ENCODE results near the gene TNFRSF12A. TPM values are rescaled to one million over a fixed set of nuclear protein-coding genes. Genes with fewer than 3 reads are reported as not detected.

TNFRSF12A gene
- total RNA-seq (2022; extraction: Qiagen RNA extraction; ENCODE audit: low read depth), result 477 to 677 TPM (median 627 TPM) in 5 replicates

DNA sequence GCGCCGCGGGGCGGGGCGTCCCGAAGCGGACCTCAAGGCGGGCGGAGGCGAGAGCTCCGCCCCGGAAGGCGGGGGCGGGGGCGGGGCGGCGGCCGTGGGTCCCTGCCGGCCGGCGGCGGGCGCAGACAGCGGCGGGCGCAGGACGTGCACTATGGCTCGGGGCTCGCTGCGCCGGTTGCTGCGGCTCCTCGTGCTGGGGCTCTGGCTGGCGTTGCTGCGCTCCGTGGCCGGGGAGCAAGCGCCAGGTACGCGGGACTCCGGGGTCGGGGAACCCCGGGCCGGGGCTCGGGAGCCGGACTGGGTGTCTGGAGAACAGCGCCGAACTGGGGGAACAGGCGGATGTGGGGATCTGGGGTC lies at the start of gene TNFRSF12A:
TSS of gene TNFRSF12A (plus strand) at position 122 of the 357 bp plus-strand sequence. CDS start at position 152, 30 bp downstream.

DNA sequence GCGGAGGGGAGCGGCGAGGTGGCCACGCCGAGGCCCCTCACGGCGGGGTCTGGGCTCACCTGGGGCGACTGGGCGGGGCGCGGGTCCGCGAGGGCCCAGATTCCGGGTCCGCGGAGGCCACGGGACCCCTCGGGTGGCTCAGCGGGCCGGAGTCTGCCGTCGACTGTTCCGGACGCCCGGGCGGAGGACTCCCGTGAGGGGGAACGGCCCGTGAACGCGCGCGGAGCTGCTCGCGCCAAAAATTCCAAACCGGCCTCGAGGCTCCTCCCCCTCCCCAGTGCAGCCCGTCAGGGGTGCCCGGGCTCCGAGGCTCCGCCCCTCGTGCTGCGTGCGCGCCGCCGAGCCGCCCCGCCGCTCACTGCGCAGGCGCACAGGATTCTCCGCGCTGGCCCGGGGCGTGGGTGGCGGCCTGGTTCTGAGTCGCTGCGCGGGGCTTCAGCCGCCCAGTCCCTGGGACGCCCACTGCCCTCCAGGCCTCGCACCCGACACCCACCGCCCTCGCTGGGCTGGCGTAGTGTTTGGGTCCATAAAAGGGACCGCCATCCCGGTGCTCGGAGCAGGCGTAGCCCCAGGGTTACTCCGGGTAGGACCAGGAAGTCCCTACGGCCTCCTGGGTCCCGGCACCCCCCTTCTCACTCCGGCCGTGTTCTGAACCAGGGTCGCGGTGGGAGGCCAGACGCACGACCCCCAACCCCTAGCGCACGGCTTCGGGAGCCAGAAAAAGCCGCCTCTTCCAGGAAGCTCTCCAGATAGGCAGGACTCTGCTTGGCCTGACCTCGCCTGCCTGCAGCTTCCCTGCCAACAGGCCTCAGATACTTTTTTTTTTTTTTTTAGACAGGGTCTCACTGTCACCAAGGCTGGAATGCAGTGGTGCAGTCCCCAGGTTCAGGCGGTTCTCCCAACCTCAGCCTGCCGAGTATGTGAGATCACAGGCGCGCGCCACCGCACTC lies 39.7 kb upstream of the TNFRSF12A start, which contains the start of gene PKMYT1:
TSS of gene PKMYT1 (minus strand) at position 220 of the 950 bp plus-strand sequence. CDS start 789 bp downstream, outside the sequence.

GRCh38 chr16:3012828-3013420 lies 7.2 kb upstream of the TNFRSF12A start, which contains the start of gene CLDN9:
Gene CLDN9 (plus strand): TSS chr16:3012923. CDS start chr16:3013363, 440 bp downstream.

GRCh38 chr16:3017794-3018506 lies 2.2 kb upstream of the TNFRSF12A start, which contains the start of gene CLDN6:
Gene CLDN6 (minus strand): TSS chr16:3018183. CDS start chr16:3016021, 2,162 bp downstream.

GRCh38 chr16:3023669-3024478 lies 3.7 kb downstream of the TNFRSF12A start, which contains the start of the genes HCFC1R1 and THOC6:
Gene HCFC1R1 (minus strand): TSS chr16:3023942. CDS start chr16:3023941, 1 bp downstream.
Gene THOC6 (plus strand): TSS chr16:3024035. CDS start chr16:3024327, 292 bp downstream.

GRCh38 chr16:3036726-3037315 lies 16.7 kb downstream of the TNFRSF12A start, which contains the start of gene BICDL2:
Gene BICDL2 (minus strand): TSS chr16:3036944. CDS start chr16:3035496, 1,448 bp downstream.

GRCh38 chr16:3045758-3046640 lies 25.8 kb downstream of the TNFRSF12A start, which contains the start of gene MMP25:
Gene MMP25 (plus strand): TSS chr16:3046561. CDS start chr16:3046918, 357 bp downstream.

DNA sequence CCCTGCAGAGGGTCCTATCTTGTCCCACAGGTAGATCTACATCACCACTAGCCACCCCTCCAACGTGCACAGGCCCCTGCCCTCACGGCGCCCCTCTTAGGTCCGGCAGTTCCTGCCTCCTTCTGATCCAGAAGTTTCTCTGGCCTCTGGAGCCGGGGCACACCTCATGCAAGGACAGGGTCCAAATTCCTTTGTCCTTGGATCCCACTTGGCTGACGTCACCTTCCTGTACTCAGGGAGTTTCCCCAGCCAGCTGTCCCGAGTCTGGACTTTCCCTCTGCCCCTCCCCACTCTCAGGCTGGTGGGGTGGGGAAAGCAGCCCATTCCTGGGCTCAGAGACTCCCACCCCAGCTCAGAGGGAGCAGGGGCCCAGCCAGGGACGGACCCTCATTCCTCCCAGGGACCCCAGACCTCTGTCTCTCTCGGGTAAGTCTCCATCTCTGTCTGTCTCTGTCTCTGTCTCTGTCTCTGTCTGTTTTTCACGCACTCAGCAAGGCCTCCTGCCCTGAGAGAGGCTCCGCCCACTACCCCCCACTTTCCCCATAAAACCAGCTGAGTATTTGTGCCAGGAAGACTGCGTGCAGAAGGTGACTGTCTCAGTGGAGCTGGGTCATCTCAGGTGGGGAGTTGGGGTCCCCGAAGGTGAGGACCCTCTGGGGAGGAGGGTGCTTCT lies 45.0 kb downstream of the TNFRSF12A start, which contains the start of gene IL32:
TSS of gene IL32 (plus strand) at position 572 of the 673 bp plus-strand sequence. CDS start 172 bp downstream, outside the sequence.

Other genes with a start within 250 kb of the TNFRSF12A start
- 436 to 538 TPM (median 483 TPM) in 5 replicates for gene ELOB, start 243.1 kb upstream of the TNFRSF12A start, total RNA-seq (2022; extraction: Qiagen RNA extraction; ENCODE audit: low read depth)
- 0.09 TPM in 1 of 5 replicates, not detected in the others for gene PRSS33, start 232.8 kb upstream of the TNFRSF12A start, total RNA-seq (2022; extraction: Qiagen RNA extraction; ENCODE audit: low read depth)
- not detected in 5 replicates for gene PRSS41, start 221.9 kb upstream of the TNFRSF12A start, total RNA-seq (2022; extraction: Qiagen RNA extraction; ENCODE audit: low read depth)
- 0.21 to 0.30 TPM in 2 of 5 replicates, not detected in the others for gene PRSS21, start 203.1 kb upstream of the TNFRSF12A start, total RNA-seq (2022; extraction: Qiagen RNA extraction; ENCODE audit: low read depth)
- gene ZG16B, start 190.1 kb upstream of the TNFRSF12A start, total RNA-seq (2022; extraction: Qiagen RNA extraction; ENCODE audit: low read depth), result 0.73 to 1.3 TPM (median 0.93 TPM) in 5 replicates
- 1.6 to 3.1 TPM (median 2.2 TPM) in 5 replicates for gene PRSS22, start 162.2 kb upstream of the TNFRSF12A start, total RNA-seq (2022; extraction: Qiagen RNA extraction; ENCODE audit: low read depth)
- 45.9 to 60.3 TPM (median 51.6 TPM) in 5 replicates for gene FLYWCH2, start 137.2 kb upstream of the TNFRSF12A start, total RNA-seq (2022; extraction: Qiagen RNA extraction; ENCODE audit: low read depth)
- gene FLYWCH1, start 108.4 kb upstream of the TNFRSF12A start, total RNA-seq (2022; extraction: Qiagen RNA extraction; ENCODE audit: low read depth), result 19.5 to 28.3 TPM (median 27.5 TPM) in 5 replicates
- gene KREMEN2, start 56.1 kb upstream of the TNFRSF12A start, total RNA-seq (2022; extraction: Qiagen RNA extraction; ENCODE audit: low read depth), result 1.3 to 2.4 TPM (median 2.3 TPM) in 5 replicates
- 28.8 to 45.8 TPM (median 37.2 TPM) in 5 replicates for gene PAQR4, start 51.0 kb upstream of the TNFRSF12A start, total RNA-seq (2022; extraction: Qiagen RNA extraction; ENCODE audit: low read depth)
- 57.5 to 96.6 TPM (median 92.5 TPM) in 5 replicates for gene PKMYT1, start 39.9 kb upstream of the TNFRSF12A start, total RNA-seq (2022; extraction: Qiagen RNA extraction; ENCODE audit: low read depth)
- gene CLDN9, start 7.4 kb upstream of the TNFRSF12A start, total RNA-seq (2022; extraction: Qiagen RNA extraction; ENCODE audit: low read depth), result 0.30 to 0.55 TPM (median 0.50 TPM) in 5 replicates
- 0.19 to 0.74 TPM (median 0.34 TPM) in 5 replicates for gene CLDN6, start 2.2 kb upstream of the TNFRSF12A start, total RNA-seq (2022; extraction: Qiagen RNA extraction; ENCODE audit: low read depth)
- gene HCFC1R1, start 3.6 kb downstream of the TNFRSF12A start, total RNA-seq (2022; extraction: Qiagen RNA extraction; ENCODE audit: low read depth), result 216 to 280 TPM (median 222 TPM) in 5 replicates
- gene THOC6, start 3.7 kb downstream of the TNFRSF12A start, total RNA-seq (2022; extraction: Qiagen RNA extraction; ENCODE audit: low read depth), result 21.6 to 33.9 TPM (median 32.7 TPM) in 5 replicates
- gene BICDL2, start 16.6 kb downstream of the TNFRSF12A start, total RNA-seq (2022; extraction: Qiagen RNA extraction; ENCODE audit: low read depth), result not detected in 5 replicates
- gene MMP25, start 26.2 kb downstream of the TNFRSF12A start, total RNA-seq (2022; extraction: Qiagen RNA extraction; ENCODE audit: low read depth), result 0.49 to 1.0 TPM (median 0.79 TPM) in 5 replicates
- gene IL32, start 45.3 kb downstream of the TNFRSF12A start, total RNA-seq (2022; extraction: Qiagen RNA extraction; ENCODE audit: low read depth), result 23.0 to 38.0 TPM (median 28.2 TPM) in 5 replicates
- not detected in 5 replicates for gene ZSCAN10, start 78.9 kb downstream of the TNFRSF12A start, total RNA-seq (2022; extraction: Qiagen RNA extraction; ENCODE audit: low read depth)
- gene ZNF205, start 92.2 kb downstream of the TNFRSF12A start, total RNA-seq (2022; extraction: Qiagen RNA extraction; ENCODE audit: low read depth), result 9.2 to 14.3 TPM (median 13.2 TPM) in 5 replicates
- 7.7 to 13.2 TPM (median 10.8 TPM) in 5 replicates for gene ZNF213, start 114.7 kb downstream of the TNFRSF12A start, total RNA-seq (2022; extraction: Qiagen RNA extraction; ENCODE audit: low read depth)
- gene OR1F1, start 167.8 kb downstream of the TNFRSF12A start, total RNA-seq (2022; extraction: Qiagen RNA extraction; ENCODE audit: low read depth), result 0.23 to 0.48 TPM (median 0.29 TPM) in 5 replicates
- gene ZNF200, start 214.8 kb downstream of the TNFRSF12A start, total RNA-seq (2022; extraction: Qiagen RNA extraction; ENCODE audit: low read depth), result 7.5 to 9.6 TPM (median 8.9 TPM) in 5 replicates
- gene MEFV, start 236.3 kb downstream of the TNFRSF12A start, total RNA-seq (2022; extraction: Qiagen RNA extraction; ENCODE audit: low read depth), result not detected in 5 replicates

Measured in A549 treated with RU486 at 1 μM for 4 hours (cell line).